ENCODE measurements around the gene NR2C2. TPM values are rescaled to one million over a fixed set of nuclear protein-coding genes. Genes with fewer than 3 reads are reported as not detected.
A peak's percentile ranks its signal among the peaks of the same experiment; 100 is the strongest.

Gene NR2C2
- total RNA-seq, 1 experiment from 2014 or later: 50.8 TPM

DNA sequence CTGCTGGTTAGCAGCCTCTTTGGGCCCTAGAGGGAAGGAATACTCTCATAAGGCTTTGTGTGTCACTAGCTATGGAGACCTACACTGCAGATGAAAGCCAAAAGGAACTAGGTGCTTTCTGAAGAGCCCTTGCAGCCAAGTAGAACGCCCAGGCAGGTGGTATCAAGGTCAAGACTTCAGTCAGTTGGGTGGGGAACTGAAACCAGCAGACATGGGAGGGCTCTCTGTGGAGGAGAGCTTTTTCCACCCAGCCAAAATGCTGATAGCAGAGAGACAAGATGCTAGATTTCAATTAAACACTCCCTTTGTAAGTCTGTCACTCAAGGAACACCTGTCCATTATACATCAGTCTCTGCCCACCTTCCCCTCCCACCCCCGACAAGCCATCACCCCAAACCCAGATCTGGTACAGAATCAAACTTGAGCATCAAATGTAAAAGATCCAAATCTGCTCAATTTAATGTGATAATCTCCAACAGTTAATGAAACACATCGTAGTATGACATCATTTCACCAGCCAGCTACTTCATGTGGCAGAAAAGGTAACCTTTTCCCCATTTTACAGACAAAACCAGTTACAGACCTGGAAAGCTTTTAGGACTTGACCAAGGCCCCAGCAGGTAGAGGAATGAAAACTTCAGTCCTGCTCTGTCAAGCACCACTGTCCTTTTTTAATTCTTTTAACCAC lies 103.2 kb downstream of the NR2C2 start:
- TF ChIP-seq SOX15 (CRISPR knock-in tag; IDR thresholded peaks at IDR 0.05): no peak
- CTCF ChIA-PET: interaction anchor here (0.9 to 1.4 kb wide), 7 partner anchors 10 to 127 kb away, joined by 4 to 15 read pairs (median 5); partner anchors contain the start of gene MRPS25
- POLR2A ChIA-PET: interaction anchor here (2.0 kb wide), 1 partner anchor 14 kb away, joined by 6 read pairs; the partner anchor contains the start of gene MRPS25
- peaks cover 12% of the 10 kb centered on the region for H3K4me1 Mint-ChIP-seq
- H3K4me3 Mint-ChIP-seq: no peak overlapping the region
- H3K27ac Mint-ChIP-seq: peak overlapping the region; percentile 24; the same call in 1 of the 2 replicates
- DNase-seq (ENCODE audit: low spot score) (no peak), ATAC-seq (no peak)
- H3K36me3 Mint-ChIP-seq: peaks cover 69% of the 10 kb centered on the region
- H3K27me3 Mint-ChIP-seq (ENCODE audit: low read depth): no peaks in the 10 kb centered on the region
- no peaks in the 10 kb centered on the region for H3K9me3 Mint-ChIP-seq

- DNase-seq (ENCODE audit: low spot score) (peak; percentile 77), ATAC-seq (peak; percentile 97)
- Mint-ChIP-seq H3K4me3 (no peak overlapping the region), H3K27me3 (ENCODE audit: low read depth) (no peaks in the 10 kb centered on the region), H3K27ac (0 out of 2 replicates have a peak overlapping the region, but pooled peaks have one; percentile 62), H3K9me3 (no peaks in the 10 kb centered on the region), H3K36me3 (peaks cover 59% of the 10 kb centered on the region), H3K4me1 (peaks cover 19% of the 10 kb centered on the region)
- ChIA-PET POLR2A (interaction anchor here (0.6 to 2.0 kb wide), 2 partner anchors 13 to 47 kb away, joined by 3 to 6 read pairs; partner anchors contain the start of genes MRPS25 and RBSN), CTCF (interaction anchor here (0.6 to 2.1 kb wide), 30 partner anchors 9 to 639 kb away, joined by 3 to 15 read pairs (median 4); partner anchors contain the start of genes CAPN7, CCDC174, MRPS25 and RBSN)
- TF ChIP-seq CTCF (IDR thresholded peaks at IDR 0.05) (peak; percentile 53), ETV6 (CRISPR knock-in tag; IDR thresholded peaks at IDR 0.05) (no peak)
Measured at GRCh38 chr3:15051531-15051930, 104.1 kb downstream of the NR2C2 start.

DNA sequence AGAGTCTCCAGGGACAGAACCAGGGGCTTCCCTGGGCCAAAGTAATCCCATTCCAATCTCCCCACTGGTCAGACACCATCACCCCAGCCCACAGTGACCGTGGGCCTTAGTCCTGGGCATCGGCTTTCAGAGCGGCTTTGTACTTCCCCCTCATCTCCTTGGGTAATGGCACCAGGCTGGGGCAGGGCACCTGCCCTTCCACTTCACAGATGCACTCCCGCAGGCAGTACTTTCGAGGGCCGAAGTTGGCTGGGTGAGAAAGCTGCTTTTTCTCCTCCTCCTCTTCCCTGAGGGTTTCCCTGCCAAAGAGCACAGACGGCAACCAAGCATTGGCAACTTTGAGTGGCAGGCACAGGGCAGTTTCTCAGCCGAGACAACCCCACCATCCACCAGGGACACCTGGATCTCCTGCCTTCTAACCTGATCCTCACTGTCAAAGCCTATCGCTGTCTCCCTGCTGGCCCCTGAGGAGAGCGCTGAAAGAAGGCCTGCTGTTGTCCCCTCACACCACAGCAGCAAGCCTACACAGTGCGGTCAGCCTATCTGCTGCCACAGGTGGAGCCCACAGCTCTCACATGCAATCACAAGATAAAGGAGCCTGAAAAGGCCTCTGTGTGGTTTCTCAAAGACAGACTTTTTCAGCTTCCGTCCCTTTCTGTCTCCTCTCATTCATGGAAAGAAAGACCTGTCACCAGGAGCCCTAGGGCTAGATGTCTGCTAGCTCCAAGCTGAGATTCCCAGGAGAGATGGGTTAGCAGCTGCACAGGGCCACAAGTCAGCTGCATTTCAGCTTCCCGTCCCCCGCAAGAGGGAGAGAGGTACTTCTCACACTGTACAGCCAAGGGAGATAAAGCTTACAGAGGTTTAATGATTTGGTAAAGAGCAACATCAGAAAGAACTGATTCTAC lies 105.2 kb downstream of the NR2C2 start:
- no peak overlapping the region for H3K4me3 Mint-ChIP-seq
- H3K4me1 Mint-ChIP-seq: peaks cover 19% of the 10 kb centered on the region
- peak overlapping the region; percentile 62 for H3K27ac Mint-ChIP-seq
- no peak for DNase-seq (ENCODE audit: low spot score)
- H3K36me3 Mint-ChIP-seq: peaks cover 53% of the 10 kb centered on the region
- H3K9me3 Mint-ChIP-seq: no peaks in the 10 kb centered on the region
- CTCF ChIA-PET: interaction anchor here (1.3 to 2.1 kb wide), 4 partner anchors 16 to 153 kb away, joined by 5 to 13 read pairs (median 9); partner anchors contain the start of genes CAPN7 and RBSN
- POLR2A ChIA-PET: interaction anchor here (0.9 kb wide), 1 partner anchor 12 kb away, joined by 5 read pairs; the partner anchor contains the start of gene MRPS25
- no peak for TF ChIP-seq PRRX2 (CRISPR knock-in tag; IDR thresholded peaks at IDR 0.05)
- TF ChIP-seq NFYB (CRISPR knock-in tag; conservative IDR thresholded peaks at IDR 0.05; ENCODE audit: low read depth): no peak
- no peak for TF ChIP-seq HMGA2 (CRISPR knock-in tag; IDR thresholded peaks at IDR 0.05)
- H3K27me3 Mint-ChIP-seq (ENCODE audit: low read depth): no peaks in the 10 kb centered on the region
- ATAC-seq: no peak

- no peaks in the 10 kb centered on the region for H3K9me3 Mint-ChIP-seq
- ChIA-PET CTCF (no interaction called here), POLR2A (no interaction called here)
- no peak for DNase-seq (ENCODE audit: low spot score)
- no peak for ATAC-seq
- no peak overlapping the region for H3K4me3 Mint-ChIP-seq
- H3K36me3 Mint-ChIP-seq: peaks cover 56% of the 10 kb centered on the region
- H3K27ac Mint-ChIP-seq: no peak overlapping the region
- H3K4me1 Mint-ChIP-seq: peaks cover 19% of the 10 kb centered on the region
- H3K27me3 Mint-ChIP-seq (ENCODE audit: low read depth): no peaks in the 10 kb centered on the region
- no peak for TF ChIP-seq ZNF263 (CRISPR knock-in tag; IDR thresholded peaks at IDR 0.05; ENCODE audit: low read depth)
- TF ChIP-seq MLX (CRISPR knock-in tag; IDR thresholded peaks at IDR 0.05): no peak
- TF ChIP-seq CTCF (IDR thresholded peaks at IDR 0.05): no peak
- no peak for TF ChIP-seq STAT6 (CRISPR knock-in tag; conservative IDR thresholded peaks at IDR 0.05; ENCODE audit: low read depth)
- TF ChIP-seq, protein P1, sequence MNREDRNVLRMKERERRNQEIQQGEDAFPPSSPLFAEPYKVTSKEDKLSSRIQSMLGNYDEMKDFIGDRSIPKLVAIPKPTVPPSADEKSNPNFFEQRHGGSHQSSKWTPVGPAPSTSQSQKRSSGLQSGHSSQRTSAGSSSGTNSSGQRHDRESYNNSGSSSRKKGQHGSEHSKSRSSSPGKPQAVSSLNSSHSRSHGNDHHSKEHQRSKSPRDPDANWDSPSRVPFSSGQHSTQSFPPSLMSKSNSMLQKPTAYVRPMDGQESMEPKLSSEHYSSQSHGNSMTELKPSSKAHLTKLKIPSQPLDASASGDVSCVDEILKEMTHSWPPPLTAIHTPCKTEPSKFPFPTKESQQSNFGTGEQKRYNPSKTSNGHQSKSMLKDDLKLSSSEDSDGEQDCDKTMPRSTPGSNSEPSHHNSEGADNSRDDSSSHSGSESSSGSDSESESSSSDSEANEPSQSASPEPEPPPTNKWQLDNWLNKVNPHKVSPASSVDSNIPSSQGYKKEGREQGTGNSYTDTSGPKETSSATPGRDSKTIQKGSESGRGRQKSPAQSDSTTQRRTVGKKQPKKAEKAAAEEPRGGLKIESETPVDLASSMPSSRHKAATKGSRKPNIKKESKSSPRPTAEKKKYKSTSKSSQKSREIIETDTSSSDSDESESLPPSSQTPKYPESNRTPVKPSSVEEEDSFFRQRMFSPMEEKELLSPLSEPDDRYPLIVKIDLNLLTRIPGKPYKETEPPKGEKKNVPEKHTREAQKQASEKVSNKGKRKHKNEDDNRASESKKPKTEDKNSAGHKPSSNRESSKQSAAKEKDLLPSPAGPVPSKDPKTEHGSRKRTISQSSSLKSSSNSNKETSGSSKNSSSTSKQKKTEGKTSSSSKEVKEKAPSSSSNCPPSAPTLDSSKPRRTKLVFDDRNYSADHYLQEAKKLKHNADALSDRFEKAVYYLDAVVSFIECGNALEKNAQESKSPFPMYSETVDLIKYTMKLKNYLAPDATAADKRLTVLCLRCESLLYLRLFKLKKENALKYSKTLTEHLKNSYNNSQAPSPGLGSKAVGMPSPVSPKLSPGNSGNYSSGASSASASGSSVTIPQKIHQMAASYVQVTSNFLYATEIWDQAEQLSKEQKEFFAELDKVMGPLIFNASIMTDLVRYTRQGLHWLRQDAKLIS (CRISPR knock-in tag; IDR thresholded peaks at IDR 0.05; ENCODE audit: borderline replicate concordance): no peak
- no peak for TF ChIP-seq ZNF416 (CRISPR knock-in tag; IDR thresholded peaks at IDR 0.05)
- TF ChIP-seq TP53 (CRISPR knock-in tag; IDR thresholded peaks at IDR 0.05): no peak
Measured at GRCh38 chr3:15053541-15053940, 106.2 kb downstream of the NR2C2 start.
